Pancreas (tissue), 10 donors: ENCODE measurements around the gene GRAMD1C. TPM values are rescaled to one million over a fixed set of nuclear protein-coding genes. Genes with fewer than 3 reads are reported as not detected.
"Not testable (repeated sequence)": the region's sequence is repeated elsewhere in the genome, so short reads cannot be mapped to it uniquely, and the experiment has no call there.

ENCODE experiments used
- ATAC-seq, 4 donors: fragments of 200-7000 bp; cut with Tn5 transposase; one replicate each; pipeline versions ENCODE4 v1.8.0 to v1.9.1; 2020; ENCODE audit warnings: mild to moderate bottlenecking in 4 of 4, moderate library complexity in 4 of 4
- DNase-seq, 6 donors: peaks; one replicate each; pipeline ENCODE4 v3.0.0-alpha.2; 2020
- FAIRE-seq: peaks from 2 replicates; lab custom pipeline; 2012; peaks lifted over from hg19 to GRCh38; lab: Jason Lieb, UNC
- H3K27ac ChIP-seq, 4 donors: fragments of 200-600 bp; sonication (generic); 1 replicate in 3 of 4; 2 replicates in 1 of 4; pipeline versions ENCODE4 v1.5.0 to v1.8.0; 2020
- H3K27me3 ChIP-seq, 4 donors: fragments of 200-600 bp; one replicate each; pipeline ENCODE4 v1.8.0; 2021
- H3K36me3 ChIP-seq, 3 donors: fragments of 200-600 bp; sonication (generic) in 1 of 3; one replicate each; pipeline versions ENCODE4 v1.5.0 to v1.8.0; 2020 to 2021
- H3K4me1 ChIP-seq, 3 donors: fragments of 200-600 bp; one replicate each; pipeline ENCODE4 v1.8.0; 2021
- H3K4me3 ChIP-seq, 4 donors: fragments of 200-600 bp; sonication (generic) in 2 of 4; one replicate each; pipeline versions ENCODE4 v1.5.0 to v1.8.0; 2020 to 2021
- H3K9me3 ChIP-seq, 4 donors: fragments of 200-600 bp; one replicate each; pipeline ENCODE4 v1.8.0; 2021
- WGBS, 2 donors: extraction: QIAGEN DNeasy Blood & Tissue Kit; methylation state at CpG; one replicate each; pipeline ENCODE4 v1.1.7; 2013; 5-methylcytosine and 5-hydroxymethylcytosine counted together
- intact Hi-C, 3 donors: fragments of 100-400 bp; cut with DNase I; formaldehyde crosslinking; loops; one replicate each; pipeline versions ENCODE4 v1.11.1 to v1.14.2; 2022
- polyA plus RNA-seq, 2 donors: library from polyadenylated mRNA; stranded (reverse); fragments of 200-250 nt; gene quantifications; one replicate each; pipeline ENCODE4 v1.2.3, GENCODE V29; 2013
- total RNA-seq, 6 donors: library from RNA; stranded (reverse); fragmentation: NEBNext Ultra II Directional in 4 of 6; extraction: Animal tissue kit (Norgen Biotek cat#: 25700) in 4 of 6; gene quantifications; one replicate each; pipeline versions ENCODE4 v1.2.1 to v1.2.4, GENCODE V29; 2021 to 2023
- TF ChIP-seq, protein P1 (sequence below), 4 donors: fragments of 200-600 bp; sonication (generic) in 3 of 4; IDR thresholded peaks; one replicate each; pipeline versions ENCODE4 v1.5.0 to v1.8.0; 2021; ENCODE audit warnings: antibody characterized with exemption in 4 of 4
- donor health status: healthy with polysubstance abuse.
- donor health status: DM: no; HTN: no; CAD: no; lungs with moderate emphysema.
- donor health status: DM: no; HTN: no; CAD: no.
- donor health status: control.
- donor health status: control.
- donor health status: Bipolar disorder and iron deficiency.
- donor health status: DM: yes; HTN: yes; CAD: no.
- donor health status: DM: no; HTN: no; CAD: no.
- donor health status: DM: no; HTN: no; CAD: no.
- donor health status: DM: yes; HTN: yes; CAD: no.

GRAMD1C gene
- total and polyA plus RNA-seq, 8 donors: 6.2 to 21.7 (median 9.1) TPM

DNA sequence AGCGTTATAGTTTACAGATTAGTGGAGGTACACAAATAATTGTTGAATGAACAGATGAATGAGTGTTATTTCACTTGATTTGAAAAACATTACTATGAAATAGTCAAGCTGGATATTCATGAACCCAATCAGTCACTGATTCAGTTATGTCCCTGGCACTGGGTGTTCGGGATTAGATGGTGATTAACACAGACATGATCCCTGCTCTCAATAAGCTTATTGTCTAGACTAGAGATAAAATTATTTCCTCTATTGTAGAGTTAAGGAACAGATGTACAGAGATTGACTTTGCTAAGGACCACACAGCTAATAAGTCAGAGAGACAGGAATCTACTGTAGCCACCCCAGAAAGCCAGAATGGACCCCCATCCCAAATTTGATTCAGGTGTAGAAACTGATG, 963 bp downstream of the GRAMD1C start:
- Histone ChIP-seq H3K27ac (peak overlapping the region; percentile 53 to 85 (median 78)), H3K4me3 (peak overlapping the region in 3 of 4 donors; percentile 37 to 54 (median 50)), H3K4me1 (peaks cover 0 to 5% (median 4%) of the 10 kb centered on the region in 3 donors), H3K9me3 (no peaks in the 10 kb centered on the region), H3K27me3 (no peaks in the 10 kb centered on the region), H3K36me3 (no peaks in the 10 kb centered on the region)
- DNase-seq (no peak), FAIRE-seq (no peak), ATAC-seq (peak in 1 of 4 donors; percentile 1)
- WGBS, 2 donors: 13% methylated on average over 2 of the region's 2 CpGs
- TF ChIP-seq, protein P1, sequence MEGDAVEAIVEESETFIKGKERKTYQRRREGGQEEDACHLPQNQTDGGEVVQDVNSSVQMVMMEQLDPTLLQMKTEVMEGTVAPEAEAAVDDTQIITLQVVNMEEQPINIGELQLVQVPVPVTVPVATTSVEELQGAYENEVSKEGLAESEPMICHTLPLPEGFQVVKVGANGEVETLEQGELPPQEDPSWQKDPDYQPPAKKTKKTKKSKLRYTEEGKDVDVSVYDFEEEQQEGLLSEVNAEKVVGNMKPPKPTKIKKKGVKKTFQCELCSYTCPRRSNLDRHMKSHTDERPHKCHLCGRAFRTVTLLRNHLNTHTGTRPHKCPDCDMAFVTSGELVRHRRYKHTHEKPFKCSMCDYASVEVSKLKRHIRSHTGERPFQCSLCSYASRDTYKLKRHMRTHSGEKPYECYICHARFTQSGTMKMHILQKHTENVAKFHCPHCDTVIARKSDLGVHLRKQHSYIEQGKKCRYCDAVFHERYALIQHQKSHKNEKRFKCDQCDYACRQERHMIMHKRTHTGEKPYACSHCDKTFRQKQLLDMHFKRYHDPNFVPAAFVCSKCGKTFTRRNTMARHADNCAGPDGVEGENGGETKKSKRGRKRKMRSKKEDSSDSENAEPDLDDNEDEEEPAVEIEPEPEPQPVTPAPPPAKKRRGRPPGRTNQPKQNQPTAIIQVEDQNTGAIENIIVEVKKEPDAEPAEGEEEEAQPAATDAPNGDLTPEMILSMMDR (IDR thresholded peaks at IDR 0.05): no peak
- intact Hi-C loops: no loop called here

DNA sequence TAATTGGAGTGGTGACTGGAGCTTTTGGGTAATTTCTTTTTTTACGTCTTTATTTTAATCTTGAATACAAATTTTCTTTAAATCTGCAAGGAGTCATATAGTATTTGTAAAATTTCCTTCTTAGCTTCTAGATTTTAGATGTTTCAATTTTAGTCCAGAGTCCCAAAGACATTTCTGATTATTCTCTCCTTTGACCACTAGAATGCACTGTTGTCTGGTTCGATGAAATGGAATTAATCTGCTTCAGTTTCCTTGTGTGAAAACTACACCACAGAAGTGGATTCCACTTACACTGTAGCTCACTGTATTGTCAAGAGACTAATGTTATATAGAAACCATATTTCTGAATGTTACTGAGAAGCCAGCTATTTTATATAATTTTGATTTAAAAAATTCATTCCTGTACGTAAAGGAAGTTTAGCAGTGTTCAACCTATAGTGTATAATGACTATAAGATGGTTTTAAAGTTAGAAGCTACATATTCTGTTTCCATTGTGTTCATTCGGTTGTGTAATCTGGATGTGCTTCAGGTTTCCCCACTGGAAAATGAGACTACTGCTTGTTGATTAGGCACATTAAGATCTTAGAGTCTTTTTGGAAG, 6.1 kb downstream of the GRAMD1C start:
- Histone ChIP-seq H3K4me1 (peaks cover 0 to 5% (median 0%) of the 10 kb centered on the region in 3 donors), H3K36me3 (no peaks in the 10 kb centered on the region), H3K27me3 (no peaks in the 10 kb centered on the region), H3K4me3 (no peak overlapping the region), H3K27ac (no peak overlapping the region), H3K9me3 (no peaks in the 10 kb centered on the region)
- WGBS, 2 donors: 28 to 30% methylated on average over 4 of the region's 4 CpGs
- TF ChIP-seq, protein P1 (IDR thresholded peaks at IDR 0.05): peak; percentile 34 to 55 (median 46)
- ATAC-seq: peak; percentile 66 to 94 (median 92)
- no peak for DNase-seq
- intact Hi-C loops: loop anchor here in 2 of 3 donors (10.0 kb wide), 2 partner anchors 60 to 70 kb away; no protein-coding TSS in a partner anchor
- FAIRE-seq: peak; percentile 97

DNA sequence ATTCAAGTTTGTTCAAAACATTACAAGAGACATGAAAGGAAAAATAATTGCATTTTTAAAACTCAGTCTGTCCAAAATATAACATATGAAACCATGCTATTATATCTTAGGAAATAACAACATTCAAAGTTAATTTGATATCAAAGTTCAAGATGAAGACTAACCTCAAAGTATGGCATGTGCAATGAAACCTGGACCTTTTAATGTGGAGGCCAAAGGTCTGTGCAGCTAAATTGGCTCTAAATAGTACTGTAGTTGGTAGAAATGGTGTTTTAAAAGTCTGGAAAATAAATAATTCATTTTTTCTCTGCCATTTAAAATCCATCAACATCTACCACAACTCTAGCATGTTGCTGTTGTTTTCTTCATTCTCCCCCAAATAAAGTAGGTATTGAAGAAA, 8.7 kb downstream of the GRAMD1C start:
- TF ChIP-seq, protein P1 (IDR thresholded peaks at IDR 0.05): no peak
- ATAC-seq: no peak
- no peak overlapping the region for H3K27ac ChIP-seq
- no peaks in the 10 kb centered on the region for H3K36me3 ChIP-seq
- H3K4me1 ChIP-seq: peaks cover 0 to 5% (median 0%) of the 10 kb centered on the region in 3 donors
- no peaks in the 10 kb centered on the region for H3K27me3 ChIP-seq
- H3K9me3 ChIP-seq: no peaks in the 10 kb centered on the region
- FAIRE-seq: peak; percentile 72
- intact Hi-C loops: loop anchor here in 2 of 3 donors (10.0 kb wide), 2 partner anchors 58 to 68 kb away; no protein-coding TSS in a partner anchor
- DNase-seq: no peak
- no peak overlapping the region for H3K4me3 ChIP-seq

DNA sequence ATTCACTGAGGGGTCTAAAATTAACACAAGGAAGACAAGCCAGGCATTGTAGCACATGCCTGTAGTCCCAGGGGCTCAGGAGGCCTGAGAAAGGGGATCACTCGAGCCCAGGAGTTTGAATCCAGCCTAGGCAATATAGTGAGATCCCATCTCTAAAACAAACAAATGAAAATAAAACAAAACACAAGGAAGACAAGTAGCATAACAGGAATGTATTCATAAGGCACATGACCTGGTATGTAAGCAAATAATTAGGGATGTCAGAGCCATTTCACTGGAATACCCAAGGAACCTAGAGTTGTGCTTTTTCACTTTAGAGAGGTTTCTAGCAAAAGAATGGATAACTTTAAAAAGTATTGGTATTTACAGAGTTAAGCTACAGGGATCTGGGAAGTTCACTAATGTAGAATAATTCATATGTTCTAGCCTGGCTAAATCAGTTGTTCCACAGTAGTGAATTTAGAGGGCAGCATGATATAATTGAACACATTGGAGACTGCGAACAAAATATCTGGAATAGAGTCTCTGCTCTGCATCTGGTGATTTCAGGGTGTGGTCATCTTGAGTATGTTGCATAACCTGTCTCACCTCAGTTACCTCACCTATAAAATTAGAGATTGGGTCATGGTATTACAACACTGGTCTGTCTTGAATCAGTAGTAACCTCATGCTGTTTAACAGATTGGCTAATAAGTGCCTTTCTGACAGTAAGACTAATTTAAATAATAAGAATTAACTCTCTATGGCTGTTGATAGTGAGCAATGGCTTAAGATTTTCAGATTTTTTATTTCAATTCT, 9.3 kb downstream of the GRAMD1C start:
- no peak overlapping the region for H3K27ac ChIP-seq
- H3K9me3 ChIP-seq: no peaks in the 10 kb centered on the region
- peaks cover 0 to 5% (median 0%) of the 10 kb centered on the region in 3 donors for H3K4me1 ChIP-seq
- H3K36me3 ChIP-seq: no peaks in the 10 kb centered on the region
- ATAC-seq (peak; percentile 67 to 77 (median 70)), FAIRE-seq (no peak), DNase-seq (no peak)
- WGBS, 2 donors: 65 to 81% methylated on average over 2 of the region's 2 CpGs
- TF ChIP-seq, protein P1 (IDR thresholded peaks at IDR 0.05): no peak
- H3K4me3 ChIP-seq: no peak overlapping the region
- intact Hi-C loops: loop anchor here in 2 of 3 donors (10.0 kb wide), 2 partner anchors 57 to 67 kb away; no protein-coding TSS in a partner anchor
- H3K27me3 ChIP-seq: no peaks in the 10 kb centered on the region

DNA sequence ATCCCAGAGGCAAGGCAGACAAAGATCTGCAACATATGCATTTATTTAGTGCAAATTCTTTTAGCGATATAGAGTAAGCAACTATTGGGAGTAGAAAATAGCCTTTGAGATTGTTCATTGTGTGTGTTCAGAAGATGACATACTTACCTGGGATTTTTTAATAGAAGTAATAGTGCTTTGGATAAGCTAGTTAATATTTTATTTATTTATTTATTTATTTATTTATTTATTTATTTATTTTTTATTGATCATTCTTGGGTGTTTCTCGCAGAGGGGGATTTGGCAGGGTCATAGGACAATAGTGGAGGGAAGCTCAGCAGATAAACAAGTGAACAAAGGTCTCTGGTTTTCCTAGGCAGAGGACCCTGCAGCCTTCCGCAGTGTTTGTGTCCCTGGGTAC, 10.5 kb downstream of the GRAMD1C start:
- H3K4me1 ChIP-seq, DNase-seq, H3K27me3 ChIP-seq, H3K36me3 ChIP-seq, ATAC-seq, FAIRE-seq, H3K27ac ChIP-seq, H3K4me3 ChIP-seq, H3K9me3 ChIP-seq: not testable (repeated sequence)
- intact Hi-C loops: loop anchor here in 2 of 3 donors (10.0 kb wide), 2 partner anchors 56 to 66 kb away; no protein-coding TSS in a partner anchor
- WGBS, 2 donors: 72 to 89% methylated on average over 2 to 3 of the region's 3 CpGs

DNA sequence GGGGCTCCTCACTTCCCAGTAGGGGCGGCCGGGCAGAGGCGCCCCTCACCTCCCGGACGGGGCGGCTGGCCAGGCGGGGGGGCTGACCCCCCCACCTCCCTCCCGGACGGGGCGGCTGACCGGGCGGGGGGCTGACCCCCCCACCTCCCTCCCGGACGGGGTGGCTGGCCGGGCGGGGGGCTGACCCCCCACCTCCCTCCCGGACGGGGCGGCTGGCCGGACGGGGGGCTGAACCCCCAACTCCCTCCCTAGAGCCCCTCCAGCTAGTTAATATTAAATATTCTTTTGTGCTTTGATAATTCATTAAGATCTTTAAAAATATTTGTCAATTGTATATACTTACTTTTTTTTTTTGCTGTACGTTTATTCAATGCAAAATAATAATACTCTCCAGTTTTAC, 11.3 kb downstream of the GRAMD1C start:
- intact Hi-C loops: loop anchor here in 2 of 3 donors (10.0 kb wide), 2 partner anchors 55 to 65 kb away; no protein-coding TSS in a partner anchor
- not testable (repeated sequence) for DNase-seq, FAIRE-seq, H3K4me3 ChIP-seq, ATAC-seq, H3K27me3 ChIP-seq, H3K4me1 ChIP-seq, H3K27ac ChIP-seq, H3K9me3 ChIP-seq, H3K36me3 ChIP-seq
- WGBS, 2 donors: 85 to 92% methylated on average over 9 to 14 of the region's 22 CpGs

DNA sequence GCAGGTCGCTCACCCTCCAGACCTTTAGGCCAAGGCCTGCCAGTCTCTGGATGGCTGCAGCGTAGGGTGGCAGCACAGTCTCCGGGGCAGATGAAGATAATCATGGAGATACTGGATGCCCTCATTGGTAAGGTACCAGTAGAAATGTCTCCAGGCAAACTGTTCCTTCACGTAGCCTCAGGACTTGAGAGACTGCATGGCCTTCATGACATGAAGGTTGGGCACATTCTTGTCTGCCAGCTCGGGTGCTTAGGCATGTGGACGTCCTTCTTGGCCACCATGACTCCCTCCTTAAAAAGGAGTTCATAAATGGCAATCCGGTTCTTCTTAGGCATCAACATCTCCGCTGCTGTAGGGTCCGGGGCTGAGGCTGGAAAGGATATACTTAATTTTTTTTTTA, 11.8 kb downstream of the GRAMD1C start:
- DNase-seq, H3K36me3 ChIP-seq, H3K27ac ChIP-seq, FAIRE-seq, H3K9me3 ChIP-seq, ATAC-seq, H3K4me3 ChIP-seq, intact Hi-C loops, H3K4me1 ChIP-seq, H3K27me3 ChIP-seq: not testable (repeated sequence)
- 90 to 94% methylated on average over 9 of the region's 9 CpGs for WGBS, 2 donors
